GM18907 (cell line): ENCODE results near the gene LBP.
"Not testable (repeated sequence)": the region's sequence is repeated elsewhere in the genome, so short reads cannot be mapped to it uniquely, and the experiment has no call there.

ENCODE experiments used
- ATAC-seq: cut with Tn5 transposase; IDR thresholded peaks from one replicate; pipeline ENCODE4 v1.9.1; 2021; ENCODE audit warnings: mild to moderate bottlenecking, moderate library complexity; ENCODE audit not compliant: unreplicated experiment

The LBP gene

GRCh38 chr20:38317422-38317821 lies 28.9 kb upstream of the LBP start:
- ATAC-seq: no peak

DNA sequence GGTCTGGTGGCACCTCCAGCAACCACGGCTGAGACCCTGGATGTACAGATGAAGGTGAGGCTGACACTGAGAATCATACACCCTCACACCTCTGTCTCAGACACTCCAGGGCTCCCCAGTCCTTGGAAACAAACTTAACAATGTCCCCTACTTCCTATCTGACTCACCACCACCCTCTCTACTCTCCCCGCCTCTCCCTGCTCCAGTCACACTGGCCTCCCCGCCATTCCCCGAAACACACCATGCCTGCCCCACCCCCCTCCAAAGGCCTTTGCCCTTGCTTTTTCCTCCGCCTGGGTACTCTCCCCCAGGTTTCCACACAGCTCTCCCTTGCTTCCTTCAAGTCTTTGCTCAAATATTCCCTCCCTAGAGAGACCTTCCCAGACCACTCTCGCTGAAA lies 26.1 kb upstream of the LBP start:
- no peak for ATAC-seq

GRCh38 chr20:38321959-38322598 lies 24.2 kb upstream of the LBP start:
- ATAC-seq: no peak

GRCh38 chr20:38324159-38324558 lies 22.1 kb upstream of the LBP start:
- no peak for ATAC-seq

DNA sequence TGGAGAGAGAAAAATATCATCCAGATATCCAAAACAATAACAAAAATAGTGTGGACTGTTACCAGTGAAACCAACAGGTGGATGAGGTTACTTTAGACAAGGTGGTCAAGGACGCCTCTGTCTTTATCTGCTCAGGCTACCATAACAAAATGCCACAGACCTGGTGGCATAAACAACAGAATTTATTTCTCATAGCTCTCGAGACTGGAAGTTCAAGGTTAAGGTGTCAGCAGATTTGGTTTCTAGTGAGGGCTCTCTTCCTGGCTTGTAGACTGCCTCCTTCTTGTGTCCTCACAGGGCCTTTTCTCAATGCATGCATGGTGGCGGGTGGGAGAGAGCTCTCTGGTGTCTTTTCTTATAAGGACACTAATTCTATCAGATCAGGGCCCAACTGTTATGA lies 21.1 kb upstream of the LBP start:
- ATAC-seq: no peak

DNA sequence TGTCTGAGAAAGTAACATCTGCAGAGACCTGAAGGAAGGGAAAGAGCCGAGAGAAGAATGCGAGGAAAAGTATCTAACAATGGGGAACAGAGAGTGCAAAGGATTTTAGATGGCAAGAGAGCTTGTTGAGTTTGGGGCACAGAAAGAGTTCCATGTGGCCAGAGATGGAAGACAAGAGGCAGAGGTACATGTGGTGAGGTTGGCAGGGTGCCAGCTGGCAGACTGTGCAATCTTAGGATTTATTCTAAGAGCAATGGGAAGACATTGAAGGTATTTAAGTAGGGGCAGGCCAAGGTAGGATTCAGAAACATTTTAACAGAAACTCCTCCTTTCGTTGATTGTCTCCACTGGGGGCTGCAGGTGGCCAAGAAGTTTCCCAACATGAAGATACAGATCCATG lies 20.4 kb upstream of the LBP start:
- ATAC-seq: no peak

- ATAC-seq: no peak
Observed at GRCh38 chr20:38326309-38326708, 20.0 kb upstream of the LBP start.

- ATAC-seq: no peak
Observed at GRCh38 chr20:38330638-38331037, 15.6 kb upstream of the LBP start.

GRCh38 chr20:38331245-38331644 lies 15.0 kb upstream of the LBP start:
- no peak for ATAC-seq

DNA sequence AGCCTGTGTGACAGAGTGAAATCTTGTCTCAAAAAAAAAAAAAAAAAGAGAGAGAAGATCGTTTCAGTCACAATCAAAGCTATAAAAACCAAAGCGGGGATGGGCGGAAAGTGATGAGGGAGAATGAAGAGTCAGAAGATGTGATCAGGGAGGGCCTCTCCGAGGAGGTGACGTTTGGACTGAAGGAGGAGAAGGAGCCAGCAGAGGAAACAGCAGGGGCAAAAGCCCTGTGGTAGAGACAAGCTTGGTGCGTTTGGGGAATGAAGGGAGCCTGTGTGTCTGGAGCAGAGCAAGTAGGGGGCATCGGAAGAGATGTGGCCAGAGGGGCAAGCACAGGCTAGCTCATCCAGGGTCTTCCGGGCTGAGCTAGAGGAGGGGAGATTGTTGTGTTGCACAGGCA lies 14.5 kb upstream of the LBP start:
- ATAC-seq: no peak

GRCh38 chr20:38334016-38334415 lies 12.3 kb upstream of the LBP start:
- ATAC-seq: no peak

- no peak for ATAC-seq
Observed at GRCh38 chr20:38336726-38337125, 9.6 kb upstream of the LBP start.

DNA sequence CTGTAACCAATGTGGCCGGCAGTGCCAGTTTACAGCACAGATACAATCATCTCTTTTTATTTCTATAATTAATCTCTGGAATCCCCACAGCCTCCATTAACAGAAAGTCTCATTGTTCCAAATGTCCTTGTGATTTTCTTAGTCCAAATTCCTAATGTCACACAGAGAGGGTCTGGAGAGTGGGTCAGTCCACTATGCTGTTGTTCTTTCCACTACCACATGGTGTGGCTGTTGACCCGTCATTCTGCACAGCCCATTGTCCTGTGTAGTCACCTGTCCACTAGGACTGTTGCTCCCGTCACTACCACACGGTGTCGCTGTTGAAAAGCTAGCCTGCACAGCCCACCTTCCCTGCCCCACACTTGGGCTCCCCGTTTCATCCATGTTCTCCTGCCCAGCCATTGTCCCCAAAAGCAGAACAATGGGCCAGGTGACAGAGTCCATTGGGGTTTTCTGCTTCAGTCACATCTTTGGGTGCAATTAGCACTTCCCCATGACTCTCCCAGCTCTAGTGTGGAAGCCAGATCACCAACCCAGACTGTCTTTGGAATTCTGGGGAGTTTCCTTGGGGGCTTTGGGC lies 8.6 kb upstream of the LBP start:
- no peak for ATAC-seq

DNA sequence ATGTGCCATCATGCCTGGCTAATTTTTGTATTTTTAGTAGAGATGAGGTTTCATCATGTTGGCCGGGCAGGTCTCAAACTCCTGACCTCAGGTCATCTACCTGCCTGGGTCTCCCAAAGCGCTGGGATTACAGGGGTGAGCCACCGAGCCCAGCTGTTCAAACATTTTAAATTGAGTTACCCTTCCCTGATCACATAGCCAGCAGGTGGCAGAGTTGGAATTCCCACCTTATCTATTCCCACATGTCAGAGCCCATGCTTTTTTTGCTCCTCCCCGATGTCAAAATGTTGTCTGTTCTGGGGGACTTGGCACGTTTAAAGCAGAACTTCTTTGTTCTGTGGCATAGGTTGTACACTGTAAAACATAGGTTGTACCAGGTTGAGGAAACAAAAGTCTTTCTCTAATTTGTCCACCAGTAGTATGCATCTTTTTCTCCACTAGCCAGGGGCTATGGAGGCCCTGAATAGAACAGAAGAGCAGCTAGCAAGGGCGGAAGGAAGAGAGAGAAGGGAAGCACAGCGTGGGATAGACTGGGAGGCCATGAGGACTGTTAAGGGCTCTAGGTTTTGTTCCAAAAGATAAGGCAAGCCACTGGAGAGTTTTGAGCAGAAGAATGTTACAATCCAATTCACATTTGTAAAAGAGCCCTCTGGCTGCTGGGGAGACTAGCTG lies 7.3 kb upstream of the LBP start:
- ATAC-seq: no peak

- ATAC-seq: not testable (repeated sequence)
Observed at GRCh38 chr20:38339521-38339896, 6.8 kb upstream of the LBP start.

DNA sequence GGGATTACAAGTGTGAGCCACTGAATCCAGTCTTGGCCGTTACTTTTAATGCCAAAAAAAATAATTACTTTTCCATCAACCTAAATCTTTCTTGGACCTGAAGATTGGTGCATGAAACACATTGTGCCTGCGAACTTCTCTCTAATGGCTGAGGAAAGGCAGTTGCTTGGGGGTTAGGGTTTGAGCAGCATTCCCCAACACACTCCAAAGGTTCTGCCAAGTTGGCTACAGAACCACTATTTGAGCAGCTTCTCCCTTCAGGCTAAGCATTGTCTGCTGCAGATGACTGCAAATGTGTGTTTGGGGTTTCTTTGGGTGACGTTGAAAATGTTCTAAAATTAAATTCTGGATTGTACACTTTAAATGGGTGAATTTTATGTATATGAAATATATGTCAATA lies 6.3 kb upstream of the LBP start:
- ATAC-seq: no peak

- no peak for ATAC-seq
Observed at GRCh38 chr20:38340693-38341092, 5.6 kb upstream of the LBP start.

DNA sequence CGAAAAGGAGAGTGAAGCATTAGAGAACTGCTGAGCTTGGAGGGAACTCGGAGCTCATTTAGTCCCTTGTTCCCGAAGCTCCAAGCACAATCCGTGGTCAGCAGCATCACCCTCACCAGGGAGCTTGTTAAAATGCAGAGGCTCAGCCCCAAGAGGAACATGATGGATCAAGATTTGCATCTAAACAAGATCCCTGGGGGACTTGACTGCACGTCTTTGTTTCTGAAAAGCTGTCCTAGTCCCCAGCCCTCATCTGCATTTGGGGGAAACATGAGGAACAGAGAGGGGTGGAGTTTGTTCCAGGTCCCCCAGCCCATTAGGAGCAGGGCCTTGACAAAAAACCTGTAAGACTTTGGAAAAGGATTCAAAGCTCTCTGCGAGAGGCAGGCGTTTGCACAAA lies 4.1 kb upstream of the LBP start:
- no peak for ATAC-seq

DNA sequence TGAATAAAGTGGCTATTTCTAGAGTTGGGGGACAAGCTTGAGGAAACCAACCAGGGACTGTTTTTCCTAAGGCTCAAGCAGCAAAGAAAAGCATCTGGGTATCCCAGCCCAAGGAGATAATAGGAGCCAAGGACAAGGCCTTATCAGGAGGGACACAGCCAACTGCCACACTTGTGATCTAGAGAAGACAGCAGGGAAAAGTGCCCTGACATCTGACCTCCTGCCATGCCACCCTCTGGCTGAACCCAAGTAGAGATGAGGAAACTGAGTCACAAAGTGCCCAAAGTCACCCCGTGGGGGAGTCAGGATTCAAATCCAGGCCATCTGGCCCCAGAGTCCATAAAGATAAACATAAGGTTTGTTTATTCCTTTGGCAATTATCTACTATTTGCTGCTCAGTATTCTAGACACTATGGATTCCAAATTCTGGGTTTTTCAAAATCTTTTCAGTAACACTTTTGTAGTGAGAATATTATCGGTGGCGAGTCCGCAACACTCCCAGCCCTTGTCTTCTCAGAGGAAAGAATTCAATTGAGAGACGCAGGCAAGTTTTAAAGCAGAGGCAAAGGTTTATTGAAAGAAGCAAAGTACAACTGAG lies 3.5 kb upstream of the LBP start:
- ATAC-seq: no peak

- ATAC-seq: no peak
Observed at GRCh38 chr20:38343311-38344106, 2.8 kb upstream of the LBP start.

DNA sequence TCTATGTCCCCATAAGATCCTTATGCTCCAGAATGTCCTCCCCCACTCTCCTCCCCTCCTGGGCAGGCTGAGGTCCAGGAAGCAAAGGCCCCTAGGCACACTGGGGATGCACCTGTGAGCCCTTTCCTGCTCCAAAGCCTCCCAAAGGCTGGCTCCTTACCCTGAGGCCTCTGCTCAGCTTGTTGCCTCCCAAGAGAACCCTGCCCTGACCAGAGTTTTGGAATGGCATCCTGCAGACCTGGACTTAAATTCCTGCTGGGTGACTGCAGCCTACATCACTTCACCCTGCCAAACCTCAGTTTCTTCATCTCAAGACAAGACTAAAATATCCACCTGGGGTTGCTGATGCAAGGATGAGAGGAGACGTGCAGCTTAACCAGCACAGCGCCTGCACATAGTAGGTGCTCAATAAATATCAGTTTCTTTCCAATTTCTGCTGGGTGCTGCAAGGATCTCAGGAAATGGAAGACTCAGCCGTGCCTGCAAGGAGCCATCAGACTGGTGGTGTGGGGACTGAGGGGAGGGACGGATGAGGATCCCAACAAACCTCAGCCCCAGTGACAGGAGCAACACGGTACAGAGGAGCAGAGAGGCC lies 2.1 kb upstream of the LBP start:
- ATAC-seq: no peak
